ENCODE results near the gene SCRT2. TPM values are rescaled to one million over a fixed set of nuclear protein-coding genes. Genes with fewer than 3 reads are reported as not detected.

Gene SCRT2
- total RNA-seq, 4 donors from 2014 or later = not detected

DNA sequence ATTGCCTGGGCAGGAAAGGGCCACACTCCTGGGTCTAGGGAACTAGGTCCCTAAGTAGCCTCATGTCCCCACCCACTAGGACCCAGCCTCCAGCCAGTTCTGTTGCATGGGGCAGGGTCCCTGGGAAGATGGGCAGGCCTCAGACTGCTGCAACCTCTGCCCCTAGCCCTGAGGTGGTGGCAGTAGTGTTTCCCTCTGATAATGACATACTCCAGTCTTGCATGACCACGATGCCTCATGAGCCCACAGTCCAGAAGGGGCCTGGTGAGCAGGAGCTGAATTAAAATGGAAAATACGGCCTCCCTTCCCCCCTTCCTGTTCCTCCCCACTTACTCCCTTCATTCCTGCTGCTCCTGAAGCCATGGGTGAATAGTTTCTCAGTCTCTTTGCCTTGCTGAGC lies 36.0 kb upstream of the SCRT2 start:
- intact Hi-C loops (cut with DNase I) = no loop called here
- Histone ChIP-seq H3K27me3 (peaks cover 0 to 77% (median 22%) of the 10 kb centered on the region in 4 donors), H3K4me3 (no peak overlapping the region), H3K36me3 (no peaks in the 10 kb centered on the region), H3K4me1 (peaks cover 0 to 13% (median 10%) of the 10 kb centered on the region in 4 donors), H3K9me3 (peaks cover 0 to 28% (median 14%) of the 10 kb centered on the region in 4 donors), H3K27ac (replicated peaks in 1 of 4) (no peak overlapping the region)
- TF ChIP-seq POLR2A (IDR thresholded peaks at IDR 0.05; ENCODE audit: low read depth) (no peak), EP300 (IDR thresholded peaks at IDR 0.05) (no peak), POLR2AphosphoS5 (IDR thresholded peaks at IDR 0.05) (no peak)
- TF ChIP-seq, protein P1, sequence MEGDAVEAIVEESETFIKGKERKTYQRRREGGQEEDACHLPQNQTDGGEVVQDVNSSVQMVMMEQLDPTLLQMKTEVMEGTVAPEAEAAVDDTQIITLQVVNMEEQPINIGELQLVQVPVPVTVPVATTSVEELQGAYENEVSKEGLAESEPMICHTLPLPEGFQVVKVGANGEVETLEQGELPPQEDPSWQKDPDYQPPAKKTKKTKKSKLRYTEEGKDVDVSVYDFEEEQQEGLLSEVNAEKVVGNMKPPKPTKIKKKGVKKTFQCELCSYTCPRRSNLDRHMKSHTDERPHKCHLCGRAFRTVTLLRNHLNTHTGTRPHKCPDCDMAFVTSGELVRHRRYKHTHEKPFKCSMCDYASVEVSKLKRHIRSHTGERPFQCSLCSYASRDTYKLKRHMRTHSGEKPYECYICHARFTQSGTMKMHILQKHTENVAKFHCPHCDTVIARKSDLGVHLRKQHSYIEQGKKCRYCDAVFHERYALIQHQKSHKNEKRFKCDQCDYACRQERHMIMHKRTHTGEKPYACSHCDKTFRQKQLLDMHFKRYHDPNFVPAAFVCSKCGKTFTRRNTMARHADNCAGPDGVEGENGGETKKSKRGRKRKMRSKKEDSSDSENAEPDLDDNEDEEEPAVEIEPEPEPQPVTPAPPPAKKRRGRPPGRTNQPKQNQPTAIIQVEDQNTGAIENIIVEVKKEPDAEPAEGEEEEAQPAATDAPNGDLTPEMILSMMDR (IDR thresholded peaks at IDR 0.05) = no peak
- no peak for DNase-seq (ENCODE audit: extremely low spot score)
- WGBS = 64% methylated on average over 2 of the region's 2 CpGs

DNA sequence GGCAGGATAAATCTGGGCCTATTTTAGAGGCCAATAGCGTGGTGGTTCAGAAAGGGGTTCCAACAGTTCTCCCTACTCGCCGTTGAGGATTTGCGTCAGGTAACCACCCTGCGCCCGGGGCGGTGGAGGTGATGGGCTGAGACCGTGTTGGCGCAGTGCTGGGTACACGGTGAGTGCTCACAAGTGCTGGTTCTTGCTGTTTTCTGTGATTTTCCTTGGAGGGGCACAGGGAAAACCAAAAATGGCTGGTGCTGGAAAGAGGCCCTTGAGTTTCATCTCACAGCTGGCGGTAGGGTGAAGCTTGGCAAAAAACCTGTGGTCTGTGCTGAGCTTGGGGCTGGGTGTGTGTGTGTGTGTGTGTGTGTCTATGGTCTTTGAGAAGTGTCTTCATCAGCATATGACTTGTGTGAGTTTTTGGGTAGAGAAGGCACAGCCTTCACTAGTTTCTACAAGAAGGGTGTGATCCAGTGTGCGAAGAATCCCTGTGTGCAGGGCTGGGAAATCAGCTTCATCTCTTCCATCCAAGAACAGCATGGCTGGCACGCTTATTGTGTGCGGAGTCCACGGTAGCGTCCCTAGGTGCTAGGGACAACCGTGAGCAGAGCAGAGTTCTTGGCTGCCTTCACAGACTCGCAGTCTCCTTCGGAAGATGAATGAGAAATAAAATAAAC lies 35.3 kb upstream of the SCRT2 start:
- peaks cover 0 to 28% (median 14%) of the 10 kb centered on the region in 4 donors for H3K9me3 ChIP-seq
- peaks cover 0 to 13% (median 10%) of the 10 kb centered on the region in 4 donors for H3K4me1 ChIP-seq
- H3K4me3 ChIP-seq = no peak overlapping the region
- H3K36me3 ChIP-seq = no peaks in the 10 kb centered on the region
- WGBS = 77% methylated on average over 19 of the region's 19 CpGs
- intact Hi-C loops (cut with DNase I) = no loop called here
- TF ChIP-seq EP300 (IDR thresholded peaks at IDR 0.05) = no peak
- TF ChIP-seq POLR2AphosphoS5 (IDR thresholded peaks at IDR 0.05) = no peak
- TF ChIP-seq, protein P1 (IDR thresholded peaks at IDR 0.05) = no peak
- no peak for TF ChIP-seq POLR2A (IDR thresholded peaks at IDR 0.05; ENCODE audit: low read depth)
- peaks cover 0 to 83% (median 22%) of the 10 kb centered on the region in 4 donors for H3K27me3 ChIP-seq
- no peak overlapping the region for H3K27ac ChIP-seq (replicated peaks in 1 of 4)
- no peak for DNase-seq (ENCODE audit: extremely low spot score)

DNA sequence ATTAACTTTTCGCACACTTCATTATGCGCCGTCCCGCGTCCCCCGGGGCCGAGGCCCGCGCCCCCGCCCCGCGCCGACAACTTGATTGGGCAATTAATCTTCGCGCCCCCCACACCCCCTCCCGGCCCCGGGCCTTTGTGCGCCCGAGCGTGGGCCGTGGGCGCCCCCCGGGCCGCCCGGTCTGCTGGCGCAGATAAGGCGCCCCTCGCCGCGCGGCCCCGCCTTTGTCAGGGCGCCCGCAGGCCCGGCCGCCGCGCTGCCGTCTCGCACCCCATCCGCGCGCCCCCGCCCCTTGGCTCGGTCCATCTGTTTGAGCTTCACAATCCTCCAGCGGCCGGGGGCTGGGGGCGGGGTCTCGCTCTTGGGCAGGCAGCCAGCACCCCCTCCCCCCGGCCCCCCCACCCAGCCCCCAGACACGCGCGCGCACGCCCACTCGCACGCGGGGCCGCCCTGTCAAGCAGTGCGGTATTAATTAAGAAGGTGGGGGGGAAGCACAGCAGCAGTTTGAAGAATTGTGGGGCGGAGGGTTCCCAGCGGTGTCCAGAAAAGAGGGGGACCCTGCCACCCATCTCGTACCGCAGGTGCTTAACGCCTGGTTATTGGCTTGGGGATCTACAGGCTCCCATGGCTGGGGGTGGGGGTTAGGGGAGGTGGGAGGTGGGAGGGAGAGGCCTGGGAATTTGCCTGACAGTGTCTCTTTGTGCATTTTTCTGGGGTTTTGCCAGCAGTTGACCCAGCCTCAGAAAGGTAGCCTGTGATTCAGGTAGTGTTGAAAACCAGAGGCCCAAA lies 34.6 kb upstream of the SCRT2 start:
- Histone ChIP-seq H3K27ac (replicated peaks in 1 of 4) (no peak overlapping the region), H3K4me3 (peak overlapping the region in 3 of 4 donors; percentile 15 to 28 (median 22)), H3K4me1 (peaks cover 0 to 13% (median 10%) of the 10 kb centered on the region in 4 donors), H3K36me3 (no peaks in the 10 kb centered on the region), H3K9me3 (peaks cover 0 to 28% (median 14%) of the 10 kb centered on the region in 4 donors), H3K27me3 (peaks cover 0 to 86% (median 22%) of the 10 kb centered on the region in 4 donors)
- DNase-seq (ENCODE audit: extremely low spot score) = no peak
- TF ChIP-seq, protein P1 (IDR thresholded peaks at IDR 0.05) = no peak
- TF ChIP-seq EP300 (IDR thresholded peaks at IDR 0.05) (no peak), POLR2A (IDR thresholded peaks at IDR 0.05; ENCODE audit: low read depth) (no peak), POLR2AphosphoS5 (IDR thresholded peaks at IDR 0.05) (no peak)
- 38% methylated on average over 4 of the region's 65 CpGs for WGBS
- intact Hi-C loops (cut with DNase I) = no loop called here

DNA sequence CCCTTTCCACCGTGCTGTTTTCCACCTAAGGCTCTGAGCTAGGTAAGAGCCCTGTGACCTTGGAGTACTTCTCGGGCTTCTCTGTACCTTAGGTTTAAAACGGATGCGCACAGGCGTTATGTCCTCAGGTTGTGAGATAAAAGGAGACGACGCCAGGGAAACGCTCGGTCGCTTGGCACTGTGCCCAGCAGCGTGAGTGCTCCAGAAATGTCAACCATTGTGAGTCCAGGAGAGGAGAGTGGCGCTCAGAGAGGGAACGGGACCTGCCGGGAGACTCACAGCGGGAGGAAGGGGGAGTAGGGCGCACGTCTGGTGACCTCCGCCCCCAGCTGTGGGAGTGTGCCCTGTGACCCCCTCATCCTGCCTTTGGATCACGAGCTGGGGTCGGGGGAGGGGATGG lies 33.8 kb upstream of the SCRT2 start:
- H3K4me3 ChIP-seq = peak overlapping the region in 1 of 4 donors; percentile 22
- peaks cover 0 to 93% (median 22%) of the 10 kb centered on the region in 4 donors for H3K27me3 ChIP-seq
- intact Hi-C loops (cut with DNase I) = no loop called here
- TF ChIP-seq, protein P1 (IDR thresholded peaks at IDR 0.05) = no peak
- TF ChIP-seq EP300 (IDR thresholded peaks at IDR 0.05) (no peak), POLR2AphosphoS5 (IDR thresholded peaks at IDR 0.05) (no peak), POLR2A (IDR thresholded peaks at IDR 0.05; ENCODE audit: low read depth) (no peak)
- H3K36me3 ChIP-seq = no peaks in the 10 kb centered on the region
- WGBS = 17% methylated on average over 10 of the region's 20 CpGs
- H3K27ac ChIP-seq (replicated peaks in 1 of 4) = no peak overlapping the region
- DNase-seq (ENCODE audit: extremely low spot score) = no peak
- H3K4me1 ChIP-seq = peaks cover 0 to 13% (median 10%) of the 10 kb centered on the region in 4 donors
- H3K9me3 ChIP-seq = peaks cover 0 to 23% (median 14%) of the 10 kb centered on the region in 4 donors

All from esophagus muscularis mucosa (tissue), 4 donors.